Measurements from ENCODE around the gene SLC38A11.
A peak's percentile ranks its signal among the peaks of the same experiment; 100 is the strongest.
"Not testable (repeated sequence)": the region's sequence is repeated elsewhere in the genome, so short reads cannot be mapped to it uniquely, and the experiment has no call there.

Gene SLC38A11

DNA sequence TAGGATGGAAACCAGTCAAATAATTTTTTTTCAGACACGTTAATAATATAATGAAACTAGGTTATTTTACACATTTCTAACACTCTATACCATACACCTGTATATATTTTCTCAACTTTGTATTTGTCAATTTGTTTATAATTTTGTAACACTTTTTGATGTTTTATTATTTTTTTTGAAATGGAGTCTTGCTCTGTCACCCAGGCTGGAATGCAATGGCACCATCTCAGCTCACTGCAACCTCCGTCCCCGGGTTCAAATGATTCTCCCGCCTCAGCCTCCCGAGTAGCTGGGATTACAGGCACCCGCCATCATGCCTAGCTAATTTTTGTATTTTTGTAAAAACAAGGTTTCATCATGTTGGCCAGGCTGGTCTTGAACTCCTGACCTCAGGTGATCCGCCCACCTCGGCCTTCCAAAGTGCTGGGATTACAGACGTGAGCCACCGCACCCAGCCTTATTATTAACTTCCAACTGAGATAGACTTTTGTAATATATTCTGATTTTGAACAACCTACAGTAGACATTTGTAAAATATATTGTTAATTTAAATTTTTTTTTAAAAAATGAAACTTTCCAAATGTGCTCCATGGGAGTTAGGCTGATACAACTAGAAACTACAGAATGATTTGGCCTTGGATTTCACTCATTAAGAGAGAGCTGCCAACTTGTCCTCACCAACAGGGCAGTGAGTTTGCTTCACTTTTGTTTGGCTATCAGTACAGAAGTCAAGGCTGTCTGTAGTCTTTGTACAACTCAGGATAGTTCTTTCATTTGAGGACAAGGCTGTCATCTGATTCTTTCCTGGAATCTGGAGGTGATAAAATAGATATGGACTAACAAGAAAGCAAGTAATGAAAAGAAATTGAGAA lies 79.8 kb downstream of the SLC38A11 start:
- DNase-seq, result no peak

DNA sequence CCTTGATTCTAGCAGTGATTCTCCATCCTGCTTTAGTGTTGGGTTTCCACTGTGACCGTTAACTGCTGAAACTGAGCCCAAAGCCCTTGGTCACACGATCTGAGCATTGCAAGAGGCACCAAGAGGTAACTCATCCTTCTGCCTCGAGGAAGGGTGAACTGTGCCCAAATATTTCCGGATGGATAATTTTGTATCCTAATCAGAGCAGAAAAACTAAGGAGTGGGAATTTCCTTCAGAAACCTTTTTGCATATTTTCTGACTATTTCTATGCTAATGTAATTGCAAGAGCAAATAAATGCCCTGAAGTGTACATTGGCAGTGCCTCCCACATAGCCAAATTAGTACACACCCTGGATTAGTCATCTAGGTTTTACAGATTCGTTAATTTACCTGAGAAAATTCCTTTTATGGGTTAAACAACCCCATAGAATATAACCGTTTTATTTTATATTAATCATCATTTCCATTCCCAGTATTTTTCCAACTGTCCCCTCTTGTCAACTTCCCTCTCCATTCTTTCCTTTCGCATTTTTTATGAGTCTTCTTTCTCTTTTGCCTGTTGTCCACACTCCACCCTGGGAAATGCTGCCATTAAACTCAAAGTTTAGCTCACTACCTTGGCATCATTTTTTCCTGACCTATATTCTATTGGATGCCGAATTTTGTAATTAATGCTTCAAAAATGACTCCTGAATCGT lies 82.0 kb downstream of the SLC38A11 start:
- no peak for DNase-seq

DNA sequence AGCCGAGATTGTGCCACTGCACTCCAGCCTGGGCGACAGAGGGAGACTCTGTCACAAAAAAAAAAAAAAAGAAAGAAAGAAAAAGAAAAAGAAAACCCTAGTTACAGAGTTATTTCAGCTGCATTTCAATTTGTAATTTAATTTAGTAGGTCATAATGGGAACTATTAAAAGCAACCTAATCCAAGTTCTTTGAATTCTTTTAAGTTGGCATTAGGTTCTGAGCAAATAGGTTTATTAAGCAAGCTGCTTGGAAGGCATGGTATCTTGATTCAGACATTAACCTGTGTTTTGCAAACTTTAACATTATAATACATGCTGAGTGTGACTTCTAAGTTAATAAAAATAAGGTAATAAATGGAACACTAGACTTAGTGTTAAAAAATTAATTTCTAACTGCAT lies 83.9 kb downstream of the SLC38A11 start:
- no peak for DNase-seq

DNA sequence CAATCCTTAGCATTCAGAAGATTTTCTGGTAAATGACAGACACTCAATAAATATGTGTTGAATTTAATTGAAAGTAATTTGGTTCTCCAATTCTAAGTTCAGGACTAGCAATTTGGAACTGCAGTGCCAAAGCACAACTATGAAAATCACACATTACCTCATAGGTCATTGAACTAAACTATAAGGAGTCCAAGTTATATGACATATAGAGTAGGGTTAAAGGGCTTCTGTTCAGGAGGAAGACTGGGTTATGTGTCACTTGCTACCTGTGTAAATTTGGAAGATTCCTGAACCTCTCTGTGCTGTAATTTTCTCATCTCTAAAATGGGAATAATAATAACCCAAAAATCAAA lies 85.9 kb downstream of the SLC38A11 start:
- DNase-seq, result no peak

- DNase-seq, result peak; percentile 63
These were observed 86.5 kb downstream of the SLC38A11 start for GRCh38 chr2:164868563-164869419.

GRCh38 chr2:164867779-164868397 lies 87.4 kb downstream of the SLC38A11 start:
- no peak for DNase-seq

DNA sequence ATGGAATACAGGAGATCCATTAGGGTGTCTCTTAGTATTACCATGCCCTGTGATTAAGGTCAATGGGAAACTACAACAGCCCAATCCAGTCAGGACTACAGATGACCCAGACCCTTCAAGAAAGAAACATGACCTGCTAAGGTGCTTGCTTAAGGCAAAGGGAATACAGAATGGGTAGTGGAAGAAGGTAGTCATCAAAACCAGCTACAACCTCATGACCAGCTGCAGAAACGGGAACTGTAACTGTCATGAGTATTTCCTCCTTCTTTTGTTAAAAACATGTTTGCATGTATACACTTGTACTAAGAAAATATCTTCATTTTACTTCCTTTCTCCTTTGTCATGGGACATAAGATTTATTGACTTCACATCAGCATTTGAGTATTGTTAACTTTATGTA lies 88.9 kb downstream of the SLC38A11 start:
- DNase-seq, result not testable (repeated sequence)

DNA sequence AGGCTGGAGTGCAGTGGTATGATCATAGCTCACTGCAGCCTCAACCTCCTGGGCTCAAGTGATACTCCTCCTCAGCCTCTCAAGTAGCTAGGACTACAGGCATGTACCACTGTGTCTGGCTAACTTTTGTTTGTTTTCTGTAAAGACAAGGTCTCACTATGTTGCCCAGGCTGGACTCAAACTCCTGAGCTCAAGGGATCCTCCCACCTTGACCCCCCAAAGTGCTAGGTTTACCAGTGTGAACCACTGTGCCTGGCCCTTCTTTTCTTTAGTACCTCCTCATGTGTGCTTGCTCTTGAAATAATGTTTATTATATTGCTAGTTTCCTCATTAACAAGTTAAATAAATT lies 94.7 kb downstream of the SLC38A11 start:
- DNase-seq, result no peak

GRCh38 chr2:164859906-164860693 lies 95.2 kb downstream of the SLC38A11 start:
- DNase-seq, result not testable (repeated sequence)

- DNase-seq, result no peak
These were observed 96.0 kb downstream of the SLC38A11 start for GRCh38 chr2:164859251-164859818.

GRCh38 chr2:164852086-164852485 lies 103.2 kb downstream of the SLC38A11 start:
- no peak for DNase-seq

GRCh38 chr2:164850235-164850634 lies 105.1 kb downstream of the SLC38A11 start:
- DNase-seq, result no peak

GRCh38 chr2:164849506-164849905 lies 105.8 kb downstream of the SLC38A11 start:
- DNase-seq, result no peak

DNA sequence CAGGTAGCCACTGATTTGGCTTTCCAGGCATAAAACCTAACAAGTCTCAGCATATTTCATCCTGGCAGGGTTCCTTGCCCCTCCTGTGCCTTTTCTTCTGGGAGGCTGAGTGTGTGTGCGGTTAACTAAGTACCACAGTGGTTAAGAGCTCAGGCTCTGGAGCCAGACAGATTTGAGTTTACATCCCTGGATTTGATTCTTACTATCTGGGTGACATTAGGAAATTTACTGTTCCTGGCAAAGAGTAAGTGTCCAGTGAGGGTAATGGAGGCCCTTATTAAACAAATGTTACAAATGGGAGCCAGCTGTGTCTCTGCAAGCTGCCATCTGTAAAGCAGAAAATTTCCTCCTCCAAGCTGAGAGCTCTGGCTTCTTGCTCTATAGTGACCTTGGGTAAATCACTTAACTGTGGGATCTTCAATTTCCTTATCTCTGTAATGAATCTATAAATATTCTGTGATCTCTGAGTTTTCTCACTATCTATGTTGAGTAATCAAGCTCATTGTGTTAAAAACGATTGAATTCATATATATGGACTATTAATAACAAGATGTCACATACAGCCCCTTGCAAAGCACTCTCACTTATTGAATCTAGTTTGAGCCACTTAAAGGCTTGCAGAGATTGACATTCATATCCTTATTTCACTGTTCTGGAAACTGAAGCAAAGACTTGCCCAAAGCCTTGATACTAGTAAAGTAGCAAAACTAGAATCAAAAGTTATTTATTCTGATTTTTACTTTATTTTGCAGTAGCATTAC lies 107.2 kb downstream of the SLC38A11 start:
- DNase-seq, result peak; percentile 35

DNA sequence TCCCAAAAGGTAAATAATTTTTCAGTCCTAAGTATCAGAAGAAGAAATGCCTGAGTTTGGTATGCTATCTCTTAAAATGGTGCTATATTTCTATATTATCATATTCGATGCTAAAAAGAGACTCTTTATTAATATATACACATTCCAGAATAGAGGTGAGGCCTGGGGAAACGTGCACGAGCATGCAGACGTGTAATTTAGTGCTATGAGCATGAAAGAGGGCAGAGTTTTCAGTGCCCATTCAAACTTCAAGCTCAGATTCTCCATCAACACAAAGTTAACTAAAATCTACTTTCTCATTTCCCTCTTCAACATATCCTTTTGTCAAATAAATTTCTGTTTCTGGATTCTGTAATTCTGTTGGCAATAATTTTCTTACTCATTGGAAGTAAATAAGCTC lies 108.0 kb downstream of the SLC38A11 start:
- DNase-seq, result no peak

DNA sequence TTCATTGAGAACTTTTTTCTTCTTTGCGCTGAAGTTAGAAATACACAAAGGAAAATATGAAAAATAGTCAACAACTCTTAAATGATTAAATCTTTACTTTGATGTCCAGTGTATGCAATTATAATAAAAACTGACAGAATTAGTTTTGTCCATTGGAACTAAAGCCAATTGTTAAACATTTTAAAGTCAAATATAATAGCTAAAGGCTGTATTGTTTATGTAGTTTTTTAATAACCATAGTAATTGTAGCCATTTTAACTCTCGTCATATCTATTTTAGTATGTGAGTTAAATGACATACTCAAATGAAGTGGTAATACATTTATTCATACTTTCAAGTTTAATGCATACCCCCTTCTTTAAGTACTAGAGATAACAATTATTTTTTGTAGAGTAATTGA lies 109.0 kb downstream of the SLC38A11 start:
- no peak for DNase-seq
